Measurements from ENCODE around the gene STX2.

The STX2 gene

GRCh38 chr12:130826151-130826801 lies 12.8 kb downstream of the STX2 start:
- TF ChIP-seq CTCF (IDR thresholded peaks at IDR 0.05): peak; percentile 68
- peak; percentile 55 for DNase-seq
- Mint-ChIP-seq H3K9me3 (no peaks in the 10 kb centered on the region), H3K27ac (no peak overlapping the region), H3K27me3 (ENCODE audit: low read depth, poor library complexity) (peaks cover 3% of the 10 kb centered on the region), H3K36me3 (ENCODE audit: low read depth) (peaks cover 19% of the 10 kb centered on the region), H3K4me1 (peaks cover 29% of the 10 kb centered on the region), H3K4me3 (no peak overlapping the region)

- H3K9me3 Mint-ChIP-seq: no peaks in the 10 kb centered on the region
- DNase-seq: no peak
- no peak for TF ChIP-seq CTCF (IDR thresholded peaks at IDR 0.05)
- H3K4me1 Mint-ChIP-seq: peaks cover 33% of the 10 kb centered on the region
- H3K4me3 Mint-ChIP-seq: no peak overlapping the region
- H3K27me3 Mint-ChIP-seq (ENCODE audit: low read depth, poor library complexity): peaks cover 3% of the 10 kb centered on the region
- no peak overlapping the region for H3K27ac Mint-ChIP-seq
- H3K36me3 Mint-ChIP-seq (ENCODE audit: low read depth): peaks cover 19% of the 10 kb centered on the region
Measured at GRCh38 chr12:130825771-130826150, 13.3 kb downstream of the STX2 start.

- no peak for DNase-seq
- TF ChIP-seq CTCF (IDR thresholded peaks at IDR 0.05): no peak
- H3K4me1 Mint-ChIP-seq: peaks cover 45% of the 10 kb centered on the region
- H3K27me3 Mint-ChIP-seq (ENCODE audit: low read depth, poor library complexity): no peaks in the 10 kb centered on the region
- no peak overlapping the region for H3K4me3 Mint-ChIP-seq
- H3K36me3 Mint-ChIP-seq (ENCODE audit: low read depth): peaks cover 14% of the 10 kb centered on the region
- no peaks in the 10 kb centered on the region for H3K9me3 Mint-ChIP-seq
- H3K27ac Mint-ChIP-seq: no peak overlapping the region
Measured at GRCh38 chr12:130819681-130820080, 19.4 kb downstream of the STX2 start.

GRCh38 chr12:130818635-130819576 lies 20.1 kb downstream of the STX2 start:
- Mint-ChIP-seq H3K4me3 (no peak overlapping the region), H3K27ac (no peak overlapping the region), H3K27me3 (ENCODE audit: low read depth, poor library complexity) (no peaks in the 10 kb centered on the region), H3K4me1 (peaks cover 49% of the 10 kb centered on the region), H3K9me3 (no peaks in the 10 kb centered on the region), H3K36me3 (ENCODE audit: low read depth) (peaks cover 18% of the 10 kb centered on the region)
- TF ChIP-seq CTCF (IDR thresholded peaks at IDR 0.05): peak; percentile 91
- peak; percentile 87 for DNase-seq

GRCh38 chr12:130818272-130818634 lies 20.8 kb downstream of the STX2 start:
- H3K9me3 Mint-ChIP-seq: no peaks in the 10 kb centered on the region
- TF ChIP-seq CTCF (IDR thresholded peaks at IDR 0.05): no peak
- peaks cover 56% of the 10 kb centered on the region for H3K4me1 Mint-ChIP-seq
- DNase-seq: no peak
- H3K4me3 Mint-ChIP-seq: no peak overlapping the region
- H3K27ac Mint-ChIP-seq: no peak overlapping the region
- H3K27me3 Mint-ChIP-seq (ENCODE audit: low read depth, poor library complexity): no peaks in the 10 kb centered on the region
- H3K36me3 Mint-ChIP-seq (ENCODE audit: low read depth): peaks cover 12% of the 10 kb centered on the region

Measured in nephron progenitor cell (in vitro differentiated cells).